Stimulated activated CD8-positive, alpha-beta memory T cell treated with anti-CD3 and anti-CD28 coated beads, Interleukin-12 subunit alpha, Interleukin-12 subunit beta, amount 100 ng/mL, for 24 hours (primary cell): ENCODE data around the gene NT5M.
"Not testable (repeated sequence)": the region's sequence is repeated elsewhere in the genome, so short reads cannot be mapped to it uniquely, and the experiment has no call there.

Source experiments
- DNase-seq: peaks from one replicate; pipeline ENCODE4 v3.0.0-alpha.2; 2020; ENCODE audit errors: extremely low read depth

The NT5M gene

GRCh38 chr17:17303010-17303846 lies at the start of gene NT5M:
Gene NT5M (plus strand): TSS chr17:17303373. CDS start chr17:17303551, 178 bp downstream.
- peak; percentile 51 for DNase-seq

- DNase-seq: no peak
Measured at GRCh38 chr17:17253406-17253805, 49.8 kb upstream of the NT5M start.

GRCh38 chr17:17254036-17254435 lies 49.1 kb upstream of the NT5M start:
- DNase-seq: no peak

- not testable (repeated sequence) for DNase-seq
Measured at GRCh38 chr17:17255689-17256088, 47.5 kb upstream of the NT5M start.

GRCh38 chr17:17256316-17256715 lies 46.9 kb upstream of the NT5M start:
- no peak for DNase-seq

- no peak for DNase-seq
Measured at GRCh38 chr17:17258011-17258410, 45.2 kb upstream of the NT5M start.

- no peak for DNase-seq
Measured at GRCh38 chr17:17258998-17259397, 44.2 kb upstream of the NT5M start.

- DNase-seq: no peak
Measured at GRCh38 chr17:17264430-17264829, 38.7 kb upstream of the NT5M start.

- DNase-seq: no peak
Measured at GRCh38 chr17:17269926-17270773, 33.0 kb upstream of the NT5M start.

- DNase-seq: no peak
Measured at GRCh38 chr17:17275971-17276370, 27.2 kb upstream of the NT5M start.

- not testable (repeated sequence) for DNase-seq
Measured at GRCh38 chr17:17277431-17277830, 25.7 kb upstream of the NT5M start.

- DNase-seq: no peak
Measured at GRCh38 chr17:17279316-17279715, 23.9 kb upstream of the NT5M start.

GRCh38 chr17:17280613-17281549 lies 22.3 kb upstream of the NT5M start, which contains the start of gene COPS3:
Gene COPS3 (minus strand): TSS chr17:17281246. CDS start chr17:17281186, 60 bp downstream.
- DNase-seq: peak; percentile 91

- no peak for DNase-seq
Measured at GRCh38 chr17:17285951-17286350, 17.2 kb upstream of the NT5M start.

GRCh38 chr17:17289086-17289485 lies 14.1 kb upstream of the NT5M start:
- no peak for DNase-seq

- no peak for DNase-seq
Measured at GRCh38 chr17:17289701-17290100, 13.5 kb upstream of the NT5M start.

- no peak for DNase-seq
Measured at GRCh38 chr17:17295141-17295540, 8.0 kb upstream of the NT5M start.

GRCh38 chr17:17297217-17297616 lies 6.0 kb upstream of the NT5M start:
- DNase-seq: no peak

GRCh38 chr17:17298108-17298507 lies 5.1 kb upstream of the NT5M start:
- no peak for DNase-seq

GRCh38 chr17:17300624-17301568 lies 2.3 kb upstream of the NT5M start:
- no peak for DNase-seq
